OCI-LY7 (cell line): ENCODE measurements around the gene RNF13.

Experiments used
- EZH2phosphoT487 ChIP-seq: fragments of 200-600 bp; sonication (generic); IDR thresholded peaks from 2 replicates; pipeline ENCODE4 v1.6.1; 2018; ENCODE audit warnings: low read depth, borderline replicate concordance, mild to moderate bottlenecking, mixed run types, antibody characterized with exemption, low read length, moderate library complexity, mixed read lengths
- TF ChIP-seq, protein P1 (sequence below): fragments of 200-600 bp; sonication (generic); conservative IDR thresholded peaks from 2 replicates; pipeline ENCODE4 v1.5.1; 2014; ENCODE audit warnings: mild to moderate bottlenecking, antibody characterized with exemption, low read length, moderate library complexity, mixed read lengths

DNA sequence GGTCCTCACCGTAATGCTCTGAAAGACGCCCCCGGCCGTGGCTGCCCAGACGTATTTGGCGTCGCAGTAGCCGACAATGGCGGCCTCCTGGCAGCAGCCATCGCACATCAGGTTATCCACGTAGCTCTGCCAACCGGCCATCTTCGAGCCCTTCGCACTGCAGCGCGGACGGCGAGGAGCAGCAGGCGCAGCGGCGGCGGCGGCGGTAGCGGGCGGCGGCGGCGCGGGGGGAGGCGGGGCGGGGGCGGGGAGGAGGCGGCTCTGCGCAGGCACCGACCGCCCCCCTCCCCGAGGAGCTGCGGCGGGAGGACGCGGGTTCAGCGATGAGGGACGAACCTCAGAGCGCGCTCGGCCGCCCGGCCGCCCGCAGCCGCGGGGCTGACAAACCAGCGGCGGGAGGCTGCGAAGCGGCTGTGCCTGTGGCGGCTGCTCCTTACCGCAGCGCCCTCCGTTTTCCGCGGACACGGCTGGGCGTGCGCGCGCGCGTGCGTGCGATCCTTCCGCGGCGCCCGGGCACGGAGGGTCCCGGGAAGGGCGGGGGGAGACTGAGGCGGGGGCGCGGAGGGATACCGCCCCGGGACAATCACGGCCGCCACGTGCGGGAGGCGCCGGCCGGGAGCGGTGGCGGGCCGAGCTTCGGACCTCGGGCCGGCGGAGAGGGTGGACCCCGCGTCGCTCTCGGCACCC, 157.8 kb downstream of the RNF13 start, which contains the start of gene PFN2:
- TF ChIP-seq, protein P1, sequence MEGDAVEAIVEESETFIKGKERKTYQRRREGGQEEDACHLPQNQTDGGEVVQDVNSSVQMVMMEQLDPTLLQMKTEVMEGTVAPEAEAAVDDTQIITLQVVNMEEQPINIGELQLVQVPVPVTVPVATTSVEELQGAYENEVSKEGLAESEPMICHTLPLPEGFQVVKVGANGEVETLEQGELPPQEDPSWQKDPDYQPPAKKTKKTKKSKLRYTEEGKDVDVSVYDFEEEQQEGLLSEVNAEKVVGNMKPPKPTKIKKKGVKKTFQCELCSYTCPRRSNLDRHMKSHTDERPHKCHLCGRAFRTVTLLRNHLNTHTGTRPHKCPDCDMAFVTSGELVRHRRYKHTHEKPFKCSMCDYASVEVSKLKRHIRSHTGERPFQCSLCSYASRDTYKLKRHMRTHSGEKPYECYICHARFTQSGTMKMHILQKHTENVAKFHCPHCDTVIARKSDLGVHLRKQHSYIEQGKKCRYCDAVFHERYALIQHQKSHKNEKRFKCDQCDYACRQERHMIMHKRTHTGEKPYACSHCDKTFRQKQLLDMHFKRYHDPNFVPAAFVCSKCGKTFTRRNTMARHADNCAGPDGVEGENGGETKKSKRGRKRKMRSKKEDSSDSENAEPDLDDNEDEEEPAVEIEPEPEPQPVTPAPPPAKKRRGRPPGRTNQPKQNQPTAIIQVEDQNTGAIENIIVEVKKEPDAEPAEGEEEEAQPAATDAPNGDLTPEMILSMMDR, result no peak
- no peak; the same call in 1 of the 2 replicates for TF ChIP-seq EZH2phosphoT487
